HepG2 (cell line): ENCODE results near the gene ZNF281.

ENCODE experiments used
- CTCF ChIP-seq: sonication (generic); formaldehyde crosslinking; IDR thresholded peaks from 2 replicates; pipeline ENCODE4 v1.5.0; 2020; ENCODE audit warnings: mild to moderate bottlenecking, missing genetic modification reagents, moderate library complexity
- EEA1 ChIP-seq: sonication (generic); formaldehyde crosslinking; IDR thresholded peaks from 2 replicates; pipeline ENCODE4 v1.5.1; 2020; ENCODE audit warnings: mild to moderate bottlenecking, missing genetic modification reagents, borderline replicate concordance
- MAX ChIP-seq: IDR thresholded peaks from 2 replicates; pipeline ENCODE4 v1.6.1; 2012; ENCODE audit warnings: inconsistent platforms
- POLR2AphosphoS2 ChIP-seq: IDR thresholded peaks from 2 replicates; pipeline ENCODE4 v1.6.1; 2011; ENCODE audit warnings: low read depth, low read length, improper control_type of control experiment
- ZBTB40 ChIP-seq, 2 experiments: fragments of 450-650 bp in 1 of 2; sonication (generic) in 1 of 2; formaldehyde crosslinking in 1 of 2; IDR thresholded peaks; 2 replicates each; pipeline versions ENCODE4 v1.6.1 to v1.8.0; 2016 to 2022; ENCODE audit warnings: antibody characterized with exemption in 1 of 2, mild to moderate bottlenecking in 1 of 2, missing genetic modification reagents in 1 of 2
- ZBTB7A ChIP-seq: sonication (generic); formaldehyde crosslinking; IDR thresholded peaks from 2 replicates; pipeline ENCODE4 v1.8.0; 2022; ENCODE audit warnings: mild to moderate bottlenecking, missing genetic modification reagents

- TF ChIP-seq POLR2AphosphoS2 = no peak
- no peak for TF ChIP-seq CTCF (CRISPR knock-in tag)
- TF ChIP-seq EEA1 (CRISPR knock-in tag) = no peak
- TF ChIP-seq MAX = no peak
- TF ChIP-seq ZBTB7A = no peak
- no peak for TF ChIP-seq ZBTB40 (IDR thresholded peaks at IDR 0.05)
- no peak for TF ChIP-seq ZBTB40 (CRISPR knock-in tag; IDR thresholded peaks at IDR 0.05)
Observed at GRCh38 chr1:200423235-200423634, 13.4 kb upstream of the ZNF281 start.
